Raji (cell line): Measurements from ENCODE around the gene CHMP1B.

Source experiments
- POLR2A ChIP-seq: IDR thresholded peaks from 2 replicates; pipeline ENCODE4 v1.6.1; 2011; ENCODE audit warnings: low read depth, low read length, control low read depth; ENCODE audit not compliant: insufficient read depth

The CHMP1B gene

DNA sequence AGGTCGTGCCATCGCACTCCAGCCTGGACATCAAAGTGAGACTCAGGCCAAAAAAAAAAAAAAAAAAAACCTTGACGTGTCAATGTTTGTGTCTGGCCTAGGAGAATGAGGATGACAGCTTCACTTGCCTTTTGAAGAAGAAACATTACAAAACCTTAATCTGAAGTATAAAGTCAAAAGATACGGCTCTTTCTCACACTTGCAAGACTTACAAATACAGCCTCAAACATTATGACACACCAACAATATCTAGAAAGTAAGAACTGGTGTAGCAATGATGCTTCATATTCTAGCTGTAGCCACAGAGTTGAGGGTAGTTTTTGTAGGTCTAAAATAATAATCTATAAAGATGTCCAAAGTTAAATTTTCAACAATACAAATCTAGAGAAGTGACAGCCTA is 31.4 kb downstream of the CHMP1B start:
- TF ChIP-seq POLR2A = no peak

DNA sequence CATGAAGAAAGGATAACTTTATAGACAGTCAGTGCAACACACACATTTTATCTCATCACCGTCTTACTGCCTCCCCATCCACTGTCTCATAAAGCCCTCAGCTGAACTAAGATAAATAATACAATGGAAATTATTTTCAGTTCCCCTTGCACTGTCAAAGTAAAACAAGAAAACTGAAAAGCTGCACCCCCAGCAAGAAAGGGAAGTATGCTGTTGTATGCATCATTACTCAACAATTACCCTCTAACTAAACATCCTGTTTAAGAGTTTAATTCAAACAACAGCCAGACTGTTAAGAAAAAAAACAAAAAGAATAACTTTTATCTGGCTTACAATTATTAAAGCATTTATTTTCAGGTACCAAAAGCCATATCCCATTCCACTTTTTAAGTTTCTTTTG is 31.9 kb downstream of the CHMP1B start:
- TF ChIP-seq POLR2A = no peak

DNA sequence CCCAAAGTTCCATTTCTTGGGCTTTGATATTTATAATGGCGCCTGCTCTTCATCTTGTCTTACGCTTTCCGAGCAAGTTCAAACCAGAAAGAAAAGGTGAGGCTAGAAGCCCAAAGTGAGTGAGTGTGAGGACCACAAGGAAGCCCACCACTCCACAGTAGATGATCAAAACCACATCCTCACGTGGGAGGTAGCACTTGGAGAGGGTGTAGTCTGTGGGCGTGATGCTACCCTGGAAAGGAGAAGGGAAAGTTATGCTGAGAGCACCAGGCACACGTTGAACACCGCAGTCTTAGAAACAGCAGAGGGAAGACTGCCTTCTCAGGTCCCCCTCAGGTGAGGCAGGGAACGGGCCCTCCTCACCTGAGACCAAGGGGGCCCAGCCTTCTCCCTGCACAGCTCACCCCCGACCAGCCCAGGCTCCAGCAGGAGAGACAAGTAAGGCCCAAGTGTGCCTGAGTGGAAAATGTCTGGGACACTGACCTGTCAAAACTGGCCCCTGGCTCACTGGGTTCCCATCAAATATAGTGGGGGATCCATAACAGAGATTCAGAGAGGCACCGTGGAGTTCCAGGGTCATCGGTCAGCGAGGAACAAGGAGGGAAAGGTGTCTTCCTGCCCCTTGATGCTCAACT is 33.3 kb downstream of the CHMP1B start:
- no peak for TF ChIP-seq POLR2A

DNA sequence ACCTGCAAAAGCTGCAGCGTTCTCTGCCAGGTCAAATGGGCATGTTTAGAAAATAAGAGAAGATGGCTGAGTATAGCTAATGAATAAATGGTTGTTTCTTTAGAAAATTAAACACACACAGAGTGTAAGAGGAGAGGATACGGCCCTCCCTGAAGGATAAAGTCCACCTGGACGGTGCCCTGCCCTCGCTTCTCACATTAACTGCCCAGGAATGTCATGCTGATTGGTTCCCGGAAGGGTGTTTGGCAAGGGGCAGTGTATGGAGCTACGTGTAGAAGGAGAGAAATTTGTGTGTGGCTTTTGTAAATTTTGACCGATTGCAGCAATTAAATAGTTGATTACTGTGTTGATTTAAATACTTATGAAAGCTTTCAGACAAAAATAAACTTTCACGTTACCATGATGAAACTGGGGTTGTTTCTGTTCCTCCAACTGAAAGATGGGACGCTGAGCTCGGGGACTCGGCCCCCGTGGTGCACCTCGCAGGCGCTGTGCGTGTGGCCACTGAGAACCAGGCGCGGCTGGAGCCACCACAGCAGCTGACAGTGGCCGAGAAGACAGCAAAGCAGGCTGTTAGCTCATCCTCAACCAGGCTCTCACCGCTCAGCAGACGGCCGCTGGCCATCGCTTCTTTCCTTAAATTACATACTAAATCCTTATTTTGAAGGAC is 34.2 kb downstream of the CHMP1B start:
- no peak for TF ChIP-seq POLR2A

DNA sequence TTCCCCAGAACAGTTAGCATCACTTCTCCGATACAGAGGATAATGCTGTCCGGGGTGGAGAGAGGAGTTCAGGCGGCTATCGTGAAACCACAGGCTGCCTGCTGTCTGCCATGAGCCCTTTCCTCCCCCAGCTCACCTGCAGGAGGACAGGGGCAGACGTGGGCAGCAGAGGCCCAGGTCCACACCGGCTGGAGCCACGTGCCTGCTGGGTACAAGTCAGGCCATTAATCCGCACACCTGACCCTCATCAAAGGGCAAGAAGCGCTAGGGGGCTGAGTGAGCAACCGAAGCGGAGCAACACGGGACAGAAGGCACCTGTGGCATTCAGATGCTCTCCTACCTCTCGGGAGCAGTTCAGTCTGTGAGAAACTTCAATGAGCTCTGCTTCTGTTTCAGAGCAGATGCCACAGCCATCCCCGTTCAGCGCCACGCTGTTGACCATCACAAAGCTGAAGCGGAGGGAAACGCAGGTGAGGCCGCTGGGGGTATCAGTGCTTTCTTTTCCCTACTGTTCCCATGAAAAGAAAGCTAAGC is 35.4 kb downstream of the CHMP1B start:
- TF ChIP-seq POLR2A = no peak

DNA sequence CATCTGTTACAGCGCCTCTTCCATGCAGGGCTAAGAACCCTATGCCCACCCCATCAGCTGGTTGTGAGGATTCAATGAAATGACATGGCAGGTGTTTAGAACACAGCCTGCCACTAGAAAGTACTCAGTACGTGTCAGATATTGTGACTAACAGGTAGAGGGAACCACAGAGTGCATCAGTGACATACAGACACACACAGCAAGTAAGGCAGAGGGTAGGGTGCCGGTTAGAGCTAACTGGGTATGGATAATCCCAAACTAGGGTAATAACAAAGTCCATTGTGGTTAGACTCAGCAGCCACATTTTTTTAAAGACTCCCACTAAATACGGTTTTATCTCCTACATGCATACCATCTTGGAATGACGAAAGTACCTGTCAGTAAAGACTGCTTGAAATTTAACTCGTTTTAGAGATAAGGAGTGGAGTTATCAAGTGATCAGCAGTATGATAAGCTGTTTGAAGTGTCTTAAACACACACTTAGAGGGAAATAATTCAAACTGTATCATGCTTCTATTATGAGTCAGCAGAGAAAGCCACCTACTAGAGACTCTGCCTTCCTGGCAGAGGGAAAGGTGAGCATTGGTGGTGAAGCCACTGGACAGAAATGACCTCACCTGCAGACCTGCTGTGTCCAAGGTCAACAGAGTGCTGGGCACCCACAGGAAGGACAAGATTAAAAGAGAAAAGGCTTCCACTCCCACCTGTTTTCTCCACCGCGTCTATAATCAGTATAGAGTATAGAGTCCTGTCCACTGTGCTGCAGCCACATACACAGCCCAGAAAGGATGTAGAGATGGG is 36.3 kb downstream of the CHMP1B start:
- no peak for TF ChIP-seq POLR2A

DNA sequence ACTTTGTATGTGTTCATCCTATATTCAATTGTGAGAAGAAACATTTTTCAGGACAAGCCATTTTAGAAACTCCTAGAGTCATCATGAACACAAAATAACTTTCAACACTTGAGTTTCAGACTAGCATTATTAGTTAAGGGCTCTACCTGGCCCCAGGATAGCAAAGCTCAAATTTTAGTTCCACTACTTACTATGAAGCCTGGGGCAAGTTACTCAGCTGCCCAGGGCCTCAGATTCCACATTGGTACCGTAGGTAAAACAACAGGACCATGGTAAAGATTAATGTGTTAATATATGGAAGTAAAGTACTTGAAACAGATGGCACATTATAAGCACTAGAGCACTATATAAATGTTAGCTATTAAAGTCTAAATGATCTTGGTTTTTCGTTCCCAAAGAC is 37.5 kb downstream of the CHMP1B start:
- no peak for TF ChIP-seq POLR2A

DNA sequence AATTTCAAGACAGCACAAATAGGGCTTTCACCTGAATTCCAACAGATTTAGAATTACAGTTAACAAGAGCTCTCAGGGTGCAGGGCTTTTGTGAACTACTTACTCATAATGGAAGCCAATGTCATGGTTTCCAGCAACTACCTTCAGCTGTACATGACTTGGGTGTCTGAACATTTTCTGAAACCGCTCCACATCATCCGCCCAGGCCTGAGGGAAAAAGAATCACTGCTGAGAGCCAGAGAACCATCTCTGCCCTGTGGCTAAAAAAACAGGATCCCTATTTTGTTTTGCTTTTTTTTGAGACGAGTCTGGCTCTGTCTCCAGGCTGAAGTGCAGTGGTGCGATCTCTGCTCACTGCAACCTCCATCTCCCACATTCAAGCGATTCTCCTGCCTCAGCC is 38.1 kb downstream of the CHMP1B start:
- no peak for TF ChIP-seq POLR2A

DNA sequence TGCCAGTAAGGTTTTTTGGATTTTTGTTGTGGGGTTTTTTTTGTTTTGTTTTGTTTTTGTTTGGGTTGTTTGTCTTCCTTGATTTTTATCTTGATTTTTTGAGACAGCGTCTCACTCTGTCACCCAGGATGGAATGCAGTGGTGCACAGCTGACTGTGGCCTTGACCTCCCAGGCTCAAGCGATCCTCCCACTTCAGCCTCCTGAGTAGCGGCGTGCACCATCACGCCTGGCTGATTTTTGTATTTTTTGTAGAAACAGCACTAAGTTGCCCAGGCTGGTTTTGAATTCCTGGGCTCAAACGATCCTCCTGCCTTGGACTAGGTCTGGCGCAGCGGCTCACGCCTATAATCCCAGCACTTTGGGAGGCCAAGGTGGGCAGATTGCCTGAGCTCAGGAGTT is 40.5 kb downstream of the CHMP1B start:
- TF ChIP-seq POLR2A = no peak

DNA sequence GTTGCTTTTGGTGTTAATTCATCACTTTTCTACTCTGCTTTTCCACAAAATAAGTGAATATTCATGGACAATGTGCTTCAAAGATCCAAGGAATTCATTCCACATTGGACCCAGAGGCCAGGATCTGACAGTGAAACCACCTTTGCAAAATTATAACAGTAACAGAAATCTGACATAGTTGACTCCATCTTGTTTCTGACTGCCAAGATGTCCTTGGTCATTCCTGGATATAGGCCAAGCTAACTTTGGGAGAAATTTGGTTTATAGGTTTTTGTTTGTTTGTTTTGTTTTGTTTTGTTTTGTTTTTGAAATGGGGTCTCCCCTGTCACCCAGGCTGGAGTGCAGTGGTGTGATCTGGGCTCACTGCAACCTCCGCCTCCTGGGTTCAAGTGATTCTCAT is 46.6 kb downstream of the CHMP1B start:
- TF ChIP-seq POLR2A = no peak

DNA sequence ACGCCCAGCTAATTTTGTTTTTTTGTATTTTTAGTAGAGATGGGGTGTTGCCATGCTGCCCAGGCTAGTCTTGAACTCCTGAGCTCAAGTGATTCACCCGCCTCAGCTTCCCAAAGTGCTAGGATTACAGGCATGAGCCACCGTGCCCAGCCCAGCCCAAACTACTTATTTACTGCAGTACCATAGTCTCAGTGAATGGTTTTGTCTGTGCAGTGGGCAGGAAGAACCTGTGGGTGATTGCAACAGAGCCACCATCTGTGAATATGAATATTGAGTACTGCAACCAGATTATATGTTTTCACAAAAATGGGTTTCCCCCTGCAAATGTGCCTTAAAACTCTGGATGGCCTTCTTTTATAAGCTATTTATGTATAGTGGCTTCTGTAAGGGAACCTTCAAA is 47.9 kb downstream of the CHMP1B start:
- TF ChIP-seq POLR2A = no peak

DNA sequence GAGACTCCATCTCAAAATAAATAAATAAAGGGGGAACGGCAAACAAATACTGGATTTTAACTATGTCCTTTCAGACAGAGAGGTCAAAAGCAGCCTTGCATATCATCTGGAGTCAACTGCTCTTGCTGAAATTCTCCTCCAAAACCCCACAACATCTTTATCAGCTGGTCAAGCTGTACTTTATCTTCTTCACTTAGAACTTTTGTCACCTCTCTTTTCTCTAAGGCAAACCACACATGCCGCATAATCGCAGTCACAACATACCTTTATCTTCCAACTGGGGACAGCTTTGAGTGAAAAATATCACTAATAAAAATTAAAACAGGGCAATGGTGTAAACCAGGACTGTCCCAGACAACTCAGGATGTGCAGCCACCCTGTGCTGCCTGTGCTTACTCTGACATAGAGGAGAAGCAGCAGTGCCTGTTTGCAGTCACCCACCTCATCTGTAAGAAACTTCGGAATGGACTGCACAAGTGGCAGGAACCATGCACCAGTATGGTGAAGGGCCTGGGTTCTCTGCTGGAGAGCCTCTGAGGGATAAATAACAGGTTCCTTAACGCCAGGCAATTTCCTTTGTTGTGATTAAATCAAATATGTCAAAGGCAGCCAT is 50.7 kb downstream of the CHMP1B start:
- TF ChIP-seq POLR2A = no peak

DNA sequence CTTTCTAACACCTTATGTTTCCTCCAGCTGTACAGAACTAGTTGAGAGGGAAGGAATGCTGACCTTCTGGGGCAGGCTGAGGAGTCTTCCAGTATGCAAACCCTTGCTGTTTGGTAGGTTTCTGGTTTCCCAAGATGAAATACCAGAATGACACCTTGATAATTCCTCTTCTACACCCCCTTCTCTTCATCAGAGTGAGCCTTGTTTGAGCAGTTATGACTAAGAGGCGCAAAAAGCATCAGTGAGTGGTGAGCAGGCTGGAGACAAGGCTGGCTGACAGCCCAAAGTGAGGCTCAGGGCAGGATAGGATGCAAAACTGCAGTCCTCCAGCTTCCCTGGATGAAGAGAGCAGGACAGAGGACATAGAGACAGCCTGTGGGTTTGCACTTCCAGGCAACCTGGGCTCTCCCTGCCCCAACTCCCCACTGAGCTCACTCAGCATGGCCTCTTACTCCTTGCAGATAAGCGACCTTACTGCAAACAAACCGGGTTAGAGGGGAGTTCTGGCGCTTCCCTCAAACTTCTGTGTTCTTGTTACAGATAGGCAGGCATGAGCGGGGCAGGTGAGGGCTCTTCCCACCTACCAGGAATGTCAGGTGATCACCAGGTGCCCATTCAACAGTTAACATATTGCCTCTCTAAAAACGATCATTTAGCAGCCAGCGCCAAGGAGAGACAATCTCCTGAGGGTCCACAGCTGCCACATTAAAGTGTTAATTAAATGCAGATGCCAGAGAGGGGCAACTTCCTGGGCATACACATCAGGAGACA is 51.5 kb downstream of the CHMP1B start:
- TF ChIP-seq POLR2A = no peak
